Activated CD8-positive, alpha-beta T cell treated with anti-CD3 and anti-CD28 coated beads, Interleukin-2, amount 10 ng/mL, durations not matched to agents 7 days and 5 days (primary cell): ENCODE measurements around the gene MTX1. TPM values are rescaled to one million over a fixed set of nuclear protein-coding genes. Genes with fewer than 3 reads are reported as not detected.
"Not testable (repeated sequence)": the region's sequence is repeated elsewhere in the genome, so short reads cannot be mapped to it uniquely, and the experiment has no call there.

ENCODE experiments used
- ATAC-seq: fragments of 150-1000 bp; cut with Tn5 transposase; one replicate; pipeline ENCODE4 v1.10.0; 2021; ENCODE audit warnings: moderate library complexity
- CTCF ChIA-PET: fragments of 350-600 bp; sonication (Branson Sonifier 250); formaldehyde crosslinking; loops from one replicate; lab custom pipeline; 2021; ENCODE audit warnings: antibody characterized with exemption; lab: Charles Lee
- POLR2A ChIA-PET: fragments of 350-600 bp; sonication (Branson Sonifier 250); formaldehyde crosslinking; loops from one replicate; lab custom pipeline; 2021; ENCODE audit warnings: antibody characterized with exemption; lab: Charles Lee
- DNase-seq: peaks from one replicate; pipeline ENCODE4 v3.0.0-alpha.2; 2020
- H3K27ac Mint-ChIP-seq: one replicate; pipeline ENCODE4 v1.8.0; 2021; ENCODE audit warnings: mild to moderate bottlenecking, mixed read lengths
- H3K27me3 Mint-ChIP-seq: one replicate; pipeline ENCODE4 v1.8.0; 2021; ENCODE audit warnings: low read depth, mixed read lengths
- H3K36me3 Mint-ChIP-seq: one replicate; pipeline ENCODE4 v1.8.0; 2021; ENCODE audit warnings: low read depth, mixed read lengths
- H3K4me1 Mint-ChIP-seq: one replicate; pipeline ENCODE4 v1.8.0; 2021; ENCODE audit warnings: low read depth, mixed read lengths
- H3K4me3 Mint-ChIP-seq: one replicate; pipeline ENCODE4 v1.8.0; 2021; ENCODE audit warnings: mild to moderate bottlenecking, mixed read lengths
- H3K9me3 Mint-ChIP-seq: one replicate; pipeline ENCODE4 v1.8.0; 2022; ENCODE audit warnings: mixed read lengths; ENCODE audit not compliant: insufficient read depth
- total RNA-seq, 2 experiments: library from RNA; stranded (reverse); gene quantifications; one replicate each; pipeline ENCODE4 v1.2.3, GENCODE V29; 2021

MTX1 gene
- total RNA-seq, 2 experiments from 2014 or later: 43.0 to 46.3 TPM

DNA sequence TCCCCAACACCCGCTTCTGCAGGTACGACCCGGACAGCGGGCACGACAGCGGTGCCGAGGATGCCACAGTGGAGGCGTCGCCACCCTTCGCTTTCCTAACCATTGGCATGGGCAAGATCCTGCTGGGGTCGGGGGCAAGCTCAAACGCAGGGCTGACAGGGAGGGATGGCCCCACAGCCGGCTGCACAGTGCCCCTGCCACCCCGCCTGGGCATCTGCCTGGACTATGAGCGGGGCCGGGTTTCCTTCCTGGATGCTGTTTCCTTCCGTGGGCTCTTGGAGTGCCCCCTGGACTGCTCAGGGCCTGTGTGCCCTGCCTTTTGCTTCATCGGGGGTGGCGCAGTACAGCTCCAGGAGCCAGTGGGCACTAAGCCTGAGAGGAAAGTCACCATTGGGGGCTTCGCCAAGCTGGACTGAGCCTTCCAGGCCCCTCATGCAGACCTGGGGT, 24.7 kb upstream of the MTX1 start:
- Mint-ChIP-seq H3K27ac (no peak overlapping the region), H3K4me3 (no peak overlapping the region), H3K36me3 (peaks cover 28% of the 10 kb centered on the region), H3K9me3 (no peaks in the 10 kb centered on the region), H3K4me1 (peaks cover 11% of the 10 kb centered on the region), H3K27me3 (no peaks in the 10 kb centered on the region)
- no peak for DNase-seq
- ChIA-PET POLR2A (no interaction called here), CTCF (interaction anchor here (2.4 kb wide), 1 partner anchor 11 kb away, joined by 11 read pairs; the partner anchor contains the start of gene KRTCAP2)
- ATAC-seq: no peak

DNA sequence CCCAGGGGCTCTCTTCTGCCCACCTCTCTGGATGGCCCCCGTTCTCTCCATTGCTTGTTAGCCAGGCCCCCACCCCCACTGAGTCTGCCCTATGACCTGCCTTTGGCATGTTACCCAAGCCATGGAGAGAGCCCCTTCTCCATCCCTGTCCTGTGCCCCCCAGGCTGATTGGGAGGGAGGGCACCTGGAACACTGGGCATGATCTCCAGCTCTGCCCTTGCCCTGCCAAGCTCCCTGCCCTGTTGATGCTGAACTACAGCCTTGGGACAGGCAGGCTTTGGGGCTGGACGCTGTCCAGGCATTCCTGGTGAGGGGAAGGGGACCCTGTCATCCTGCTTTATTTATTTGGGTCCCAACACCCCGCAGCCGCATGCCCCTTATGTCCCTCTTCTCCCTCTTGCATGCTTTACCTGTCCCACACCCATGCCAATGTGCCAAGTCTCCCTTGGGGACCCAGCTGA, 24.1 kb upstream of the MTX1 start:
- no peak overlapping the region for H3K4me3 Mint-ChIP-seq
- CTCF ChIA-PET: interaction anchor here (1.7 to 2.4 kb wide), 2 partner anchors 9 to 11 kb away, joined by 11 read pairs; partner anchors contain the start of gene KRTCAP2
- H3K27me3 Mint-ChIP-seq: no peaks in the 10 kb centered on the region
- H3K4me1 Mint-ChIP-seq: peaks cover 11% of the 10 kb centered on the region
- no peak overlapping the region for H3K27ac Mint-ChIP-seq
- DNase-seq (no peak), ATAC-seq (no peak)
- no peaks in the 10 kb centered on the region for H3K9me3 Mint-ChIP-seq
- POLR2A ChIA-PET: interaction anchor here (1.4 kb wide), 1 partner anchor 9 kb away, joined by 7 read pairs; no protein-coding TSS in a partner anchor
- H3K36me3 Mint-ChIP-seq: peaks cover 22% of the 10 kb centered on the region

DNA sequence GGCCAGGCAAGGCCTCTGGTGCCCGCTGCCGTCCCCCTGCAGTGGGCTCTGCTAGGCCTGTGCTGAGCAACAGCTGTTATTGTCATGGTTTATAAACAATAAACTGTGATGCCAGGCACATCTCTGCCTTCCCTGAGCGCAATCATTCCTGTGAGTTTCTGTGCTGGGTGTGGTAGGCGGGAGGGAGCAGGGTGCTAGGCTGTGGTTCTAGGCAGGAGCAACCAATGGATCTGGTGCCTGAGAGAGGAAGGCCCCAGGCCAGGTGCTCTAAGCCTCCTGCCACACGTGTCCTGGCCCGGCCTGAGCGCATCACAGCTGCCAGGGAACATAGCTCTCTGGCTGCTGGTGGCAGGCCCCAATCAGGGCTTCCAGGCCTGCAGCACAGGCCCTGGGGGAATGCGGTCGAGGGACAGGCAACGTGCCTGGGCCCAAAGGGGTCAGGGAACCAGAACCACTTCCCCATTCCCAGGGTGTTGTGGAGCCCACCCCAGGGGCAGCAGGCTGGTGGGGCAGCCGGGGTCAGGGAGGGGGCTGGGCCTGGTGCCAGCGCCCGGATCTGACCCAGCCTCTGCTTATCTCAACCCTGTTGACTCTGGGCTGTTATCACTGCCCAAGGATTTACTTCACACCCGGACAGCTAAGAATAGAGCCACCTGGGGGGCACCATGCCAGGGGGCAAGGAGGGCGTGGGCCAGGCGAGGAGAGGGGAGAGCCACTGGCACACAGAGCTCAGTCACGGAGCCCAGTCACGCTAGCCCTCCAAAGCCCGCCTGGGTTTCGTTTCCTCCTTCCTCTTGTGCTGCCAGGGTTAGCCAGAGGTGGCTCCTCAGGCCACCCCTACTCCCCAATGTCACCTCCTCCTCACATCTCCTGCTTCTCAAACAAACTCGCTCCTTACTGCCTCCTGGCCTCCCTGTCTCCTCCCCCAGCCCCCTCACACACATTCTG, 23.4 kb upstream of the MTX1 start:
- ChIA-PET CTCF (interaction anchor here (1.7 to 2.4 kb wide), 2 partner anchors 9 to 12 kb away, joined by 11 read pairs; partner anchors contain the start of gene KRTCAP2), POLR2A (interaction anchor here (0.6 to 1.4 kb wide), 3 partner anchors 9 to 1139 kb away, joined by 3 to 7 read pairs (median 3); no protein-coding TSS in a partner anchor)
- DNase-seq: no peak
- no peak overlapping the region for H3K4me3 Mint-ChIP-seq
- peaks cover 11% of the 10 kb centered on the region for H3K4me1 Mint-ChIP-seq
- ATAC-seq: no peak
- H3K36me3 Mint-ChIP-seq: peaks cover 15% of the 10 kb centered on the region
- H3K27me3 Mint-ChIP-seq: no peaks in the 10 kb centered on the region
- H3K27ac Mint-ChIP-seq: peak overlapping the region; percentile 6
- no peaks in the 10 kb centered on the region for H3K9me3 Mint-ChIP-seq

DNA sequence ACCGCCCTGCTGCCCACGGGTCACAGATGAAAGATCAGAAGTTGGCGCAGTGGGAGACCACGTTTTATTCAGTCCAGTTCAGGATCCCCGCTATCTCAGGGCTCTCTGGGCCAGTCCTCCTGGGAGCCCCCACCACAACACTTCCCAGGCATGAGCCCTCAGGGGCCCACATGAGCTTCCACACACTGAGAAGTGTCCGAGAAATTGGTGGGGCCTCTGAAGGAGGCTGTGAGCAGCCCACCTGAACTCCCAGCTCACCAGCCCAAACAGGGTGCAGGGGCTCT, 22.8 kb upstream of the MTX1 start:
- peaks cover 15% of the 10 kb centered on the region for H3K36me3 Mint-ChIP-seq
- H3K4me1 Mint-ChIP-seq: peaks cover 11% of the 10 kb centered on the region
- no peak overlapping the region for H3K4me3 Mint-ChIP-seq
- DNase-seq (no peak), ATAC-seq (no peak)
- no peaks in the 10 kb centered on the region for H3K9me3 Mint-ChIP-seq
- peak overlapping the region; percentile 6 for H3K27ac Mint-ChIP-seq
- ChIA-PET CTCF (interaction anchor here (1.7 to 2.4 kb wide), 2 partner anchors 8 to 13 kb away, joined by 11 read pairs; partner anchors contain the start of gene KRTCAP2), POLR2A (interaction anchor here (0.6 to 1.4 kb wide), 3 partner anchors 8 to 1138 kb away, joined by 3 to 7 read pairs (median 3); no protein-coding TSS in a partner anchor)
- no peaks in the 10 kb centered on the region for H3K27me3 Mint-ChIP-seq

DNA sequence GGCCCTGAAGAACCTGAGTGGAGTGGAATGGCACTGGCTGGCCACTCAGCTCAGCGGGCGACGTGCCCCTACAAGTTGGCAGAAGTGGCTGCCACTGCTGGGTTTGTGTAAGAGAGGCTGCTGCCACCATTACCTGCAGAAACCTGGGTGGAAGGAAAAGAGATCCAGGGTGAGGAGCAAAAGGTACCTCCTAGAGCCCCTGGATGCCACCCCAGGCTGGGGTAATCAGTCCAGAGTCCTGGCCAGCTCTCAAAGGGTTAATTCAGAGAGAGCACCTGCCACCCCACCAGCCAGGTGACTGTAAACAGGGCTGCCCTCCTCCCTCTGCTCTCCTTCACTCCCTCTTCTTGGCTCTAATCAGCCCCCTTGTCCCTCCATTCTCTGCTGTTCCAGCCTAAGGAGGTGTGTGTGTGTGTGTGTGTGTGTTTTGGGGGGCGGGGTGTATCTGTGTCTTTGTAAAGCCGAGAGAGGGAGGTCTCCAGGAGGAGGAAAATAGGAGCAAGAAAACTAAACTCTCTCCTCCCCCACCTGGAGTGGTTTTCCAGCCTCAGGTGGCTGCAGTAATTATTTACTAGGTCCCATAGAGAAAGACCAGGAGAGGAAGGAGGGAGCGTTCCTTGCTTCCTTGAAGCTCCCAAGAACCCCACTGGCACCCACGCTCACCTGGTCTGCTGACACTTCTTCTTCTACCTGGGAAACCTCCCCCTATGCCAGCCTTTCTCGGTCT, 22.3 kb upstream of the MTX1 start:
- Mint-ChIP-seq H3K36me3 (peaks cover 14% of the 10 kb centered on the region), H3K9me3 (no peaks in the 10 kb centered on the region), H3K4me3 (no peak overlapping the region), H3K4me1 (peaks cover 11% of the 10 kb centered on the region), H3K27ac (no peak overlapping the region), H3K27me3 (no peaks in the 10 kb centered on the region)
- CTCF ChIA-PET: interaction anchor here (1.7 to 2.4 kb wide), 2 partner anchors 8 to 13 kb away, joined by 11 read pairs; partner anchors contain the start of gene KRTCAP2
- ATAC-seq (no peak), DNase-seq (no peak)
- POLR2A ChIA-PET: interaction anchor here (0.6 to 1.0 kb wide), 2 partner anchors 38 to 1138 kb away, joined by 3 read pairs; no protein-coding TSS in a partner anchor

DNA sequence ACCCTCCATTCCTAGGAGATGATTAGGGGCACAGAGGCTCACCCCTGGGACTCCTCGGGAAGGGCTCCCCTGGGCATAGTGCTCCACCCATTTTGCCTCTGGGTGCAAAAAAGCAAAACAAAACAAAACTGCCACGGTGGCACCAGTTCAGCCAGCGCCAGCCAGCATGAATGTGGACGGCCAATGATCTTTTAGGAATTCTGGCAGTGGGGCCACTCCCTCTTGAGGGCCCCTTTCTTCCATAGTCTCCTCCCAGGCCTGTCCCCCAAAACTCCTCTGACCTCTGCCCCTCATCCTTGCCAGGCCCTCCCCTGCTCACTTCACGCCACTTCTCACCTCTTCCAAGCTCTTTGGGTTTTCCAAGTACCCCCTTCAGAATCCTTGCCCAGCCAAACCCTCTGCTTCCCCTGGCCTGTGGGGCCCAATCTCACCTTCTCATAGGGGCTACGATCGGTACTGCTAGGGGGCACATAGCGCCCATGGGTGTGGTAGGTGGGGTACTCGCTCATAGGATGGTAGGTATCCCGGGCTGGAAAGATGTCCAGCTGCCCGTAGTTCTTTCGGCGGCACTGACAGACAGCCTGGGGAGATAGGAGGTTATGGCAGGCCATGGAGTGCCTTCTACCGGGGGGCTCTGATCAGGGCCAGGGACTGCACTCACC, 21.6 kb upstream of the MTX1 start:
- POLR2A ChIA-PET: no interaction called here
- H3K9me3 Mint-ChIP-seq: no peaks in the 10 kb centered on the region
- H3K4me3 Mint-ChIP-seq: no peak overlapping the region
- no peak for DNase-seq
- peak overlapping the region; percentile 12 for H3K27ac Mint-ChIP-seq
- CTCF ChIA-PET: no interaction called here
- peaks cover 12% of the 10 kb centered on the region for H3K4me1 Mint-ChIP-seq
- H3K27me3 Mint-ChIP-seq: no peaks in the 10 kb centered on the region
- peaks cover 8% of the 10 kb centered on the region for H3K36me3 Mint-ChIP-seq
- no peak for ATAC-seq

DNA sequence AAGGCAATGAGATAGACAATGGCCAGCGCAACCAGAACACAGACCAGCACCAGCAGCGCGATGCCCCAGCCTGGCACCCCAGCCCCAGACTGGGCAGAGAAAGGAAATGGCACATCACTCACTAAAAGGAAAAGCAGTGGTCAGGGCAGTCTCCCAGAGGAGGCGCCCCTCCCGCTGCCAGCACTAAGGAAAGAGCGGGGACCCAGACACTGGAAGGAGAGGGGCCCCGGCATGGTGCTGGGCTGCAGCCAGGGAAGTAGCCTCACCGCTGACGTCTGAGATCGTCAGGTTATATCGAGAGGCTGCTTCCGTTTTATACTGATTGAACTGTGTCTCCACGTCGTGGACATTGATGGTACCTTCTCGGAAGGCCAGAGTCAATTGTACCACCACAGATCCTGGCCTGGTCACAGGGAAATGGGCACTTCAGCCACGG, 21.0 kb upstream of the MTX1 start:
- Mint-ChIP-seq H3K4me3 (no peak overlapping the region), H3K36me3 (peaks cover 4% of the 10 kb centered on the region), H3K9me3 (no peaks in the 10 kb centered on the region), H3K27me3 (no peaks in the 10 kb centered on the region), H3K27ac (peak overlapping the region; percentile 12), H3K4me1 (peaks cover 18% of the 10 kb centered on the region)
- DNase-seq: no peak
- no peak for ATAC-seq
- ChIA-PET POLR2A (no interaction called here), CTCF (no interaction called here)

DNA sequence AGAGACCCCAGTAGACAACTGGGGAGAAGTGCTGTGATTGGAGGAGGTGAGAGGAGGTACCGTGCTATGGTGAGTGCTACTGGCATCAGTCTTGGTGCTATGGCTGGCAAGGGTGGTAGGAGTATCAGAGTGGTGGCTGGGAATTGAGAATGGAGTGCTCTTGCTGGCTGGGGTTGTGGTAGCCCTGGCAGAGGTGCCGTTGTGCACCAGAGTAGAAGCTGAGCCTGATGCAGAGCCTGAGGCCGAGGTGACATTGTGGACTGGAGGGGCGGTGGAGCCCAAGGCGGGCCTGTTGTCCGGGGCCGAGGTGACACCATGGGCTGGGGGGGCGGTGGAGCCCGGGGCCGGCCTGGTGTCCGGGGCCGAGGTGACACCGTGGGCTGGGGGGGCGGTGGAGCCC, 20.2 kb upstream of the MTX1 start:
- DNase-seq: no peak
- H3K9me3 Mint-ChIP-seq: no peaks in the 10 kb centered on the region
- POLR2A ChIA-PET: no interaction called here
- H3K27me3 Mint-ChIP-seq: no peaks in the 10 kb centered on the region
- H3K27ac Mint-ChIP-seq: peak overlapping the region; percentile 83
- peaks cover 24% of the 10 kb centered on the region for H3K4me1 Mint-ChIP-seq
- H3K36me3 Mint-ChIP-seq: peaks cover 2% of the 10 kb centered on the region
- no peak for ATAC-seq
- CTCF ChIA-PET: no interaction called here
- no peak overlapping the region for H3K4me3 Mint-ChIP-seq

DNA sequence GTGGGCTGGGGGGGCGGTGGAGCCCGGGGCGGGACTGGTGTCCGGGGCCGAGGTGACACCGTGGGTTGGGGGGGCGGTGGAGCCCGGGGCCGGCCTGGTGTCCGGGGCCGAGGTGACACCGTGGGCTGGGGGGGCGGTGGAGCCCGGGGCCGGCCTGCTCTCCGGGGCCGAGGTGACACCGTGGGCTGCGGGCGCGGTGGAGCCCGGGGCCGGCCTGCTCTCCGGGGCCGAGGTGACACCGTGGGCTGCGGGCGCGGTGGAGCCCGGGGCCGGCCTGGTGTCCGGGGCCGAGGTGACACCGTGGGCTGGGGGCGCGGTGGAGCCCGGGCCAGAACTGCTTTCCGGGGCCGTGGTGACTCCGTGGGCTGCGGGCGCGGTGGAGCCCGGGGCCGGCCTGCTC, 18.6 kb upstream of the MTX1 start:
- DNase-seq, ATAC-seq, H3K27me3 Mint-ChIP-seq: not testable (repeated sequence)

DNA sequence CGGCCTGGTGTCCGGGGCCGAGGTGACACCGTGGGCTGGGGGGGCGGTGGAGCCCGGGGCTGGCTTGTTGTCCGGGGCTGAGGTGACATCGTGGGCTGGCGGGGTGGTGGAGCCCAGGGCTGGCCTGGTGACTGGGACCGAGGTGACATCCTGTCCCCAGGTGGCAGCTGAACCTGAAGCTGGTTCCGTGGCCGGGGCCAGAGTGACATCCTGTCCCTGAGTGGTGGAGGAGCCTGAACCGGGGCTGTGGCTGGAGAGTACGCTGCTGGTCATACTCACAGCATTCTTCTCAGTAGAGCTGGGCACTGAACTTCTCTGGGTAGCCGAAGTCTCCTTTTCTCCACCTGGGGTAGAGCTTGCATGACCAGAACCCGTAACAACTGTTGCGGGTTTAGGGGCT, 16.6 kb upstream of the MTX1 start:
- ChIA-PET CTCF (interaction anchor here (1.0 to 4.4 kb wide), 7 partner anchors 11 to 107 kb away, joined by 3 to 161 read pairs (median 16); partner anchors contain the start of genes KRTCAP2, MTX1, SLC50A1 and THBS3), POLR2A (interaction anchor here (3.8 kb wide), 1 partner anchor 17 kb away, joined by 68 read pairs; the partner anchor contains the start of genes KRTCAP2 and TRIM46)
- H3K27me3 Mint-ChIP-seq: no peaks in the 10 kb centered on the region
- peaks cover 49% of the 10 kb centered on the region for H3K4me1 Mint-ChIP-seq
- H3K9me3 Mint-ChIP-seq: no peaks in the 10 kb centered on the region
- H3K4me3 Mint-ChIP-seq: peak overlapping the region; percentile 64
- H3K27ac Mint-ChIP-seq: peak overlapping the region; percentile 92
- no peak for ATAC-seq
- DNase-seq: no peak
- no peaks in the 10 kb centered on the region for H3K36me3 Mint-ChIP-seq

More for the DNA sequence above, 18.6 kb upstream of the MTX1 start:
- H3K4me3 Mint-ChIP-seq, H3K36me3 Mint-ChIP-seq, H3K9me3 Mint-ChIP-seq, H3K27ac Mint-ChIP-seq, CTCF ChIA-PET, POLR2A ChIA-PET: not testable (repeated sequence)
- peaks cover 39% of the 10 kb centered on the region for H3K4me1 Mint-ChIP-seq
